Kidney epithelial cell (primary cell): ENCODE measurements around the gene B2M. TPM values are rescaled to one million over a fixed set of nuclear protein-coding genes. Genes with fewer than 3 reads are reported as not detected.

Experiments
- DNase-seq: peaks from one replicate; pipeline ENCODE4 v3.0.0-alpha.2; 2010; ENCODE audit warnings: low read depth
- H3K27me3 ChIP-seq: 2 replicates; pipeline ENCODE4 v1.6.0; 2011; ENCODE audit warnings: low read length; ENCODE audit not compliant: control insufficient read depth, insufficient read depth
- H3K36me3 ChIP-seq: 2 replicates; pipeline ENCODE4 v1.5.1; 2011; ENCODE audit warnings: low read length; ENCODE audit not compliant: control insufficient read depth, insufficient read depth
- H3K4me3 ChIP-seq: 2 replicates; pipeline ENCODE4 v1.5.1; 2011; ENCODE audit warnings: low read depth, mild to moderate bottlenecking, control low read depth, low read length
- total RNA-seq: library from RNA; depleted of rRNA; stranded (reverse); fragments of >200 nt; gene quantifications from 2 replicates; pipeline ENCODE4 v1.2.3, GENCODE V29; 2015
- TF ChIP-seq, protein P1 (sequence below): IDR thresholded peaks from 2 replicates; pipeline ENCODE4 v1.5.1; 2011; ENCODE audit warnings: mild to moderate bottlenecking, moderate library complexity, low read length, control low read depth, inconsistent platforms; ENCODE audit not compliant: insufficient read depth, poor library complexity, severe bottlenecking

The B2M gene
- total RNA-seq, 1 donor from 2014 or later = 956 TPM

DNA sequence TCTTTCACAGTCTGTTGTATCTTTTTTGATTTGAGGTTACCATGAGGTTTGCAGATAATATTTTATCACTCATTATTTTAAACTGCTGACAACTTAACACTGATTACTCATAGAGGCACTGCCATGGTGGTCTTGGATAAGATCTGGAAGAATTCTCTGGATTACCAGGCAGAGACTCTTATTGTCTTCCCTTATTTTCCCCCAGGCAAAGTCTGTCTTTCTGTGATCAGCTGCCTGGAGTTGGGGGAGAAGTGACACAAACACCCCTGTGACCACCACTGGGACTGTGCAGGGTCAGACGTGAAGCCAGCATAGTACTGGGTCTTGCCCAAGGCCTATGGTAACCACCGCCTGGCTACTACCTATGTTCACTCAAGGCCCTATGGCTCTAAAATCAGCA, 4.9 kb upstream of the B2M start:
- Histone ChIP-seq H3K27me3 (no peaks in the 10 kb centered on the region), H3K36me3 (no peaks in the 10 kb centered on the region), H3K4me3 (no peak overlapping the region)
- TF ChIP-seq, protein P1, sequence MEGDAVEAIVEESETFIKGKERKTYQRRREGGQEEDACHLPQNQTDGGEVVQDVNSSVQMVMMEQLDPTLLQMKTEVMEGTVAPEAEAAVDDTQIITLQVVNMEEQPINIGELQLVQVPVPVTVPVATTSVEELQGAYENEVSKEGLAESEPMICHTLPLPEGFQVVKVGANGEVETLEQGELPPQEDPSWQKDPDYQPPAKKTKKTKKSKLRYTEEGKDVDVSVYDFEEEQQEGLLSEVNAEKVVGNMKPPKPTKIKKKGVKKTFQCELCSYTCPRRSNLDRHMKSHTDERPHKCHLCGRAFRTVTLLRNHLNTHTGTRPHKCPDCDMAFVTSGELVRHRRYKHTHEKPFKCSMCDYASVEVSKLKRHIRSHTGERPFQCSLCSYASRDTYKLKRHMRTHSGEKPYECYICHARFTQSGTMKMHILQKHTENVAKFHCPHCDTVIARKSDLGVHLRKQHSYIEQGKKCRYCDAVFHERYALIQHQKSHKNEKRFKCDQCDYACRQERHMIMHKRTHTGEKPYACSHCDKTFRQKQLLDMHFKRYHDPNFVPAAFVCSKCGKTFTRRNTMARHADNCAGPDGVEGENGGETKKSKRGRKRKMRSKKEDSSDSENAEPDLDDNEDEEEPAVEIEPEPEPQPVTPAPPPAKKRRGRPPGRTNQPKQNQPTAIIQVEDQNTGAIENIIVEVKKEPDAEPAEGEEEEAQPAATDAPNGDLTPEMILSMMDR = no peak
- no peak for DNase-seq

DNA sequence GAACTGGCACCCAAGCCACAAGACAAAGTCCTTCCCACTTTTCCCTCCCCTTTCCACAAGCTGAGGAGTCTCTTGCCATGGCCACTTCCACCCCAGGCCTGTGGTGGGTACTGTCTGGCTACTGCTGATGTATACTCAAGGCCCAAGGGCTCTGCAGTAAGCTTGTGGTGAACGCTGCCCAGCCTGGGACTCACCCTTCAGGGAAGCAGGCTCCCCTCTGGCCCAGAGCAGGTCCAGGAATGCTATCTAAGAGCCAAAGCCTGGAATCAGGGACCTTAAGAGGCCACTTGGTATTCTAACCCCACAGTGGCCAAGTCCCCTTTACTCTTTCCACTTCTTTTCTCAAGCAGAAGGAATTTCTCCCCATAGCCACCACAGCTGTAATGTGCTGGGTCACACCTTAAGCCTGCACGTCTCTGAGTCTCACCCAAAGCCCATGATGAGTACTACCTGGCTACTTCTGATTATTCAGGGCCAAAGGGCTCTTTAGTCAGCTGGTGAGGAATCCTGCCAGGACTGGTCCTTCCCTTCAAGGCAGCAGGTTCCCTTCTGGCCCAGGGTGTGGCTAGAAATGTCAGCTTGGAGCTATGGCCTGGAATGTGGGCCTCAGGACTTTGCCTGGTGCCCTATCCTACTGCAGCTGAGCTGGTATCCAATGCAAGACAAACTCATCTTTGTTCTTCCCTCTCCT, 4.2 kb upstream of the B2M start:
- Histone ChIP-seq H3K36me3 (no peaks in the 10 kb centered on the region), H3K4me3 (no peak overlapping the region), H3K27me3 (no peaks in the 10 kb centered on the region)
- TF ChIP-seq, protein P1 = no peak
- DNase-seq = no peak

DNA sequence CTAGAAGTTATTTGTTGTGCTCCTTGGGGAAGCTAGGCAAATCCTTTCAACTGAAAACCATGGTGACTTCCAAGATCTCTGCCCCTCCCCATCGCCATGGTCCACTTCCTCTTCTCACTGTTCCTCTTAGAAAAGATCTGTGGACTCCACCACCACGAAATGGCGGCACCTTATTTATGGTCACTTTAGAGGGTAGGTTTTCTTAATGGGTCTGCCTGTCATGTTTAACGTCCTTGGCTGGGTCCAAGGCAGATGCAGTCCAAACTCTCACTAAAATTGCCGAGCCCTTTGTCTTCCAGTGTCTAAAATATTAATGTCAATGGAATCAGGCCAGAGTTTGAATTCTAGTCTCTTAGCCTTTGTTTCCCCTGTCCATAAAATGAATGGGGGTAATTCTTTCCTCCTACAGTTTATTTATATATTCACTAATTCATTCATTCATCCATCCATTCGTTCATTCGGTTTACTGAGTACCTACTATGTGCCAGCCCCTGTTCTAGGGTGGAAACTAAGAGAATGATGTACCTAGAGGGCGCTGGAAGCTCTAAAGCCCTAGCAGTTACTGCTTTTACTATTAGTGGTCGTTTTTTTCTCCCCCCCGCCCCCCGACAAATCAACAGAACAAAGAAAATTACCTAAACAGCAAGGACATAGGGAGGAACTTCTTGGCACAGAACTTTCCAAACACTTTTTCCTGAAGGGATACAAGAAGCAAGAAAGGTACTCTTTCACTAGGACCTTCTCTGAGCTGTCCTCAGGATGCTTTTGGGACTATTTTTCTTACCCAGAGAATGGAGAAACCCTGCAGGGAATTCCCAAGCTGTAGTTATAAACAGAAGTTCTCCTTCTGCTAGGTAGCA, 851 bp upstream of the B2M start:
- TF ChIP-seq, protein P1 = peak; percentile 59

DNA sequence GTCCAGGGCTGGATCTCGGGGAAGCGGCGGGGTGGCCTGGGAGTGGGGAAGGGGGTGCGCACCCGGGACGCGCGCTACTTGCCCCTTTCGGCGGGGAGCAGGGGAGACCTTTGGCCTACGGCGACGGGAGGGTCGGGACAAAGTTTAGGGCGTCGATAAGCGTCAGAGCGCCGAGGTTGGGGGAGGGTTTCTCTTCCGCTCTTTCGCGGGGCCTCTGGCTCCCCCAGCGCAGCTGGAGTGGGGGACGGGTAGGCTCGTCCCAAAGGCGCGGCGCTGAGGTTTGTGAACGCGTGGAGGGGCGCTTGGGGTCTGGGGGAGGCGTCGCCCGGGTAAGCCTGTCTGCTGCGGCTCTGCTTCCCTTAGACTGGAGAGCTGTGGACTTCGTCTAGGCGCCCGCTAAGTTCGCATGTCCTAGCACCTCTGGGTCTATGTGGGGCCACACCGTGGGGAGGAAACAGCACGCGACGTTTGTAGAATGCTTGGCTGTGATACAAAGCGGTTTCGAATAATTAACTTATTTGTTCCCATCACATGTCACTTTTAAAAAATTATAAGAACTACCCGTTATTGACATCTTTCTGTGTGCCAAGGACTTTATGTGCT, 527 bp downstream of the B2M start:
- no peak for DNase-seq
- TF ChIP-seq, protein P1 = no peak
- Histone ChIP-seq H3K27me3 (no peaks in the 10 kb centered on the region), H3K4me3 (peak overlapping the region; percentile 74), H3K36me3 (peaks cover 2% of the 10 kb centered on the region)

More for the DNA sequence above, 851 bp upstream of the B2M start:
- no peaks in the 10 kb centered on the region for H3K27me3 ChIP-seq
- no peak for DNase-seq
- H3K36me3 ChIP-seq = no peaks in the 10 kb centered on the region
- peak overlapping the region; percentile 74 for H3K4me3 ChIP-seq

DNA sequence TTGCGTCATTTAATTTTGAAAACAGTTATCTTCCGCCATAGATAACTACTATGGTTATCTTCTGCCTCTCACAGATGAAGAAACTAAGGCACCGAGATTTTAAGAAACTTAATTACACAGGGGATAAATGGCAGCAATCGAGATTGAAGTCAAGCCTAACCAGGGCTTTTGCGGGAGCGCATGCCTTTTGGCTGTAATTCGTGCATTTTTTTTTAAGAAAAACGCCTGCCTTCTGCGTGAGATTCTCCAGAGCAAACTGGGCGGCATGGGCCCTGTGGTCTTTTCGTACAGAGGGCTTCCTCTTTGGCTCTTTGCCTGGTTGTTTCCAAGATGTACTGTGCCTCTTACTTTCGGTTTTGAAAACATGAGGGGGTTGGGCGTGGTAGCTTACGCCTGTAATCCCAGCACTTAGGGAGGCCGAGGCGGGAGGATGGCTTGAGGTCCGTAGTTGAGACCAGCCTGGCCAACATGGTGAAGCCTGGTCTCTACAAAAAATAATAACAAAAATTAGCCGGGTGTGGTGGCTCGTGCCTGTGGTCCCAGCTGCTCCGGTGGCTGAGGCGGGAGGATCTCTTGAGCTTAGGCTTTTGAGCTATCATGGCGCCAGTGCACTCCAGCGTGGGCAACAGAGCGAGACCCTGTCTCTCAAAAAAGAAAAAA, 1.2 kb downstream of the B2M start:
- H3K27me3 ChIP-seq = no peaks in the 10 kb centered on the region
- peak overlapping the region; percentile 74 for H3K4me3 ChIP-seq
- DNase-seq = peak; percentile 29
- H3K36me3 ChIP-seq = peaks cover 2% of the 10 kb centered on the region
- TF ChIP-seq, protein P1 = no peak
